Tibial nerve (tissue), 4 donors: ENCODE measurements around the gene MCOLN2. TPM values are rescaled to one million over a fixed set of nuclear protein-coding genes. Genes with fewer than 3 reads are reported as not detected.
"Not testable (repeated sequence)": the region's sequence is repeated elsewhere in the genome, so short reads cannot be mapped to it uniquely, and the experiment has no call there.

Experiments used
- DNase-seq, 2 donors: peaks; one replicate each; pipeline ENCODE4 v3.0.0-alpha.2; 2019; ENCODE audit warnings: low spot score in 2 of 2
- H3K27ac ChIP-seq, 4 donors: fragments of 200-600 bp; sonication (generic) in 3 of 4; one replicate each; pipeline ENCODE4 v1.5.1; 2017 to 2019; ENCODE audit warnings: mild to moderate bottlenecking in 1 of 4
- H3K27me3 ChIP-seq, 2 donors: fragments of 200-600 bp; sonication (generic) in 1 of 2; one replicate each; pipeline versions ENCODE4 v1.5.1 to v1.6.0; 2017 to 2019
- H3K36me3 ChIP-seq, 3 donors: fragments of 200-600 bp; sonication (generic); one replicate each; pipeline ENCODE4 v1.5.1; 2018 to 2019
- H3K4me1 ChIP-seq, 4 donors: fragments of 200-600 bp; sonication (generic) in 3 of 4; one replicate each; pipeline ENCODE4 v1.5.1; 2017 to 2019
- H3K4me3 ChIP-seq, 4 donors: fragments of 200-600 bp; sonication (generic) in 3 of 4; one replicate each; pipeline ENCODE4 v1.5.1; 2017 to 2019; ENCODE audit warnings: mild to moderate bottlenecking in 1 of 4, moderate library complexity in 1 of 4
- H3K9me3 ChIP-seq, 4 donors: fragments of 200-600 bp; sonication (generic) in 3 of 4; one replicate each; pipeline ENCODE4 v1.5.1; 2017 to 2019
- CTCF ChIP-seq, 5 experiments: fragments of 200-600 bp in 3 of 5; fragments of 450-650 bp in 2 of 5; sonication (generic) in 3 of 5; IDR thresholded peaks; one replicate each; pipeline ENCODE4 v1.5.1; 2016 to 2019; ENCODE audit warnings: antibody characterized with exemption in 5 of 5, mild to moderate bottlenecking in 3 of 5, moderate library complexity in 2 of 5
- EP300 ChIP-seq, 2 donors: sonication (generic); formaldehyde crosslinking; IDR thresholded peaks; one replicate each; pipeline ENCODE4 v1.6.1; 2017; ENCODE audit warnings: antibody characterized with exemption in 2 of 2, mild to moderate bottlenecking in 1 of 2
- POLR2A ChIP-seq, 2 donors: fragments of 450-650 bp; IDR thresholded peaks; one replicate each; pipeline ENCODE4 v1.6.1; 2017; ENCODE audit warnings: antibody characterized with exemption in 2 of 2, mild to moderate bottlenecking in 2 of 2, moderate library complexity in 2 of 2
- WGBS, 2 donors: methylation state at CpG; one replicate each; pipeline ENCODE4 v1.1.5; 2018; 5-methylcytosine and 5-hydroxymethylcytosine counted together
- total RNA-seq, 4 donors: library from RNA; depleted of rRNA; stranded (reverse); fragments of >200 nt; gene quantifications; one replicate each; pipeline ENCODE4 v1.1.0, GENCODE V29; 2016

The MCOLN2 gene
- total RNA-seq, 4 donors from 2014 or later: 8.2 to 12.2 (median 9.8) TPM

DNA sequence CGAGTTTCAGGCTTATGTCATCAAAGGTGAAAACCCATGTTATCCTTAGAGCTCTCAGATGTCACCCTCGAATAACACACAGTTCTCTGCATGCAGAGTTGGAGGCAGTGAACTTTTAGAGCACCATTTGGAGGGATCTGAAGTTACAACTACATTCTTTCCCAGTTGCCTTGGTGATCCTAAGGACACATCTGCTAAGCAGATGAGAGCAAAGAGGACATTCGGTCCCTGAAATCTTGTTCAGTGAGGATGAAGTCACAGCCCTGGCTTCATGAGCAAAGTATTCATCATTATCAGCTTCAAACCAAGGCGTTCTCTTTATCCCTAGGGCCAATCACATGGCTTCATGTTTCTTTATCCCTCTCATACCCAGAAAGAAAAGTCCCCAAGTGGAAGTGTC lies 23.1 kb upstream of the MCOLN2 start:
- Histone ChIP-seq H3K27ac (no peak overlapping the region), H3K4me3 (no peak overlapping the region), H3K9me3 (peaks cover 0 to 4% (median 0%) of the 10 kb centered on the region in 4 donors), H3K36me3 (no peaks in the 10 kb centered on the region), H3K4me1 (no peaks in the 10 kb centered on the region), H3K27me3 (no peaks in the 10 kb centered on the region)
- no peak for TF ChIP-seq POLR2A (IDR thresholded peaks at IDR 0.05)
- peak in 1 of 2 donors; percentile 39 for TF ChIP-seq EP300 (IDR thresholded peaks at IDR 0.05)
- WGBS, 2 donors: 56 to 58% methylated on average over 4 of the region's 4 CpGs
- DNase-seq: peak in 1 of 2 donors; percentile 41

DNA sequence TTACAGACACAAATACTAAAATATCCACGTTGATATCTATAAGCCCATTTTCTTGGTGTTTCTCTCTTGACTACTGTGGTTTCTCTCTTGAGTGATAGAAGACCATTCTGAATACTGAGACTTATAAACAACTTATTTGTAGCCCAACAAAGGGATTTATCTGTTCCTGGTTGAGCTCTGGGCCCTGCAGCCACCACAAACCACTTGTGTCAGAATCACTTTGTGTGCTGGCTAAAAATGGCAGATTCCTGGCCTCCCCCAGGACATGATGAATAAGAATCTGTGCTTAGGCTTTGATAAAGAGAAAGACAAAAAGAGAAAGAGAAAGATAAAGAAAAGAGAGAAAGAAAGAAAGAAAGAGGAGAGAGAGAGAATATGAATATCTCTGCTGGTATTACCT lies 18.9 kb upstream of the MCOLN2 start:
- H3K4me3 ChIP-seq: no peak overlapping the region
- no peak for TF ChIP-seq EP300 (IDR thresholded peaks at IDR 0.05)
- no peaks in the 10 kb centered on the region for H3K4me1 ChIP-seq
- WGBS, 2 donors: 85 to 93% methylated on average over 1 of the region's 1 CpG
- DNase-seq: no peak
- peaks cover 0 to 27% (median 0%) of the 10 kb centered on the region in 4 donors for H3K9me3 ChIP-seq
- H3K27ac ChIP-seq: no peak overlapping the region
- H3K36me3 ChIP-seq: no peaks in the 10 kb centered on the region
- H3K27me3 ChIP-seq: no peaks in the 10 kb centered on the region

GRCh38 chr1:85005641-85006040 lies 8.7 kb upstream of the MCOLN2 start:
- not testable (repeated sequence) for DNase-seq, H3K4me3 ChIP-seq
- 82 to 84% methylated on average over 1 of the region's 1 CpG for WGBS, 2 donors

GRCh38 chr1:85001742-85002141 lies 4.8 kb upstream of the MCOLN2 start:
- Histone ChIP-seq H3K9me3 (peaks cover 0 to 22% (median 3%) of the 10 kb centered on the region in 4 donors), H3K27me3 (peaks cover 0 to 30% of the 10 kb centered on the region in 2 donors), H3K4me1 (peaks cover 0 to 29% (median 13%) of the 10 kb centered on the region in 4 donors), H3K4me3 (no peak overlapping the region), H3K27ac (no peak overlapping the region), H3K36me3 (no peaks in the 10 kb centered on the region)
- no peak for DNase-seq
- no peak for TF ChIP-seq EP300 (IDR thresholded peaks at IDR 0.05)
- TF ChIP-seq POLR2A (IDR thresholded peaks at IDR 0.05): no peak
- TF ChIP-seq CTCF (IDR thresholded peaks at IDR 0.05): no peak

More at GRCh38 chr1:85005641-85006040, 8.7 kb upstream of the MCOLN2 start:
- not testable (repeated sequence) for H3K4me1 ChIP-seq, H3K27ac ChIP-seq, H3K36me3 ChIP-seq, H3K27me3 ChIP-seq
- H3K9me3 ChIP-seq: peaks cover 0 to 51% (median 3%) of the 10 kb centered on the region in 4 donors

DNA sequence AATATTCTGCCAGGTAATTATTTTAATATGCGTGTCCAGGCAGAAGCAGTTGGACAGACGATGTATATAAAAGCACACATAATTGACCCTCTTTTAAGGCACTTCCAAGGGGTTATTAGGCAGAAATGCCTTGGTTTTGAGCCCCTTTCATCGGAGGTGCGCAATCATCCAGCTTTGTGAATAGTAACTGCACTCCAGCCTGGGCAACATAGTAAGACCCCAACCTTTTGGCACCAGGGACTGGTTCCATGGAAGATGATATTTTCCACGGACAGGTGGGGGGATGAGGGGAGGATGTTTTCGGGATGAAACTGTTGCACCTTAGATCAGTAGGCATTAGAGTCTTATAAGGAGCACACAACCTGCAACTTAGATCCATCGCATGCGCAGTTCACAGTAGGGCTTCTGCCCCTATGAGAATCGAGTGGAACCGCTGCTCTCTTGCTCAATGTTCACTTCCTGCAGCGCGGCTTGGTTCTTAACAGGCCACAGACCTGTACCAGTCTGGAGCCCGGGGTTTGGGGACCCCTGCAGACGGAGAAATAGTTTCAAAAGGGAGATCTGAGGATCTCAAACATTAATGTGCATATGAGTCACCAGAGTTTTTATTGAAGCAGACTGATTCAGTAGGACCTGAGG lies 1.8 kb upstream of the MCOLN2 start:
- no peaks in the 10 kb centered on the region for H3K9me3 ChIP-seq
- H3K27me3 ChIP-seq: peaks cover 0 to 48% of the 10 kb centered on the region in 2 donors
- 45 to 48% methylated on average over 14 of the region's 14 CpGs for WGBS, 2 donors
- TF ChIP-seq POLR2A (IDR thresholded peaks at IDR 0.05): no peak
- no peak for TF ChIP-seq CTCF (IDR thresholded peaks at IDR 0.05)
- TF ChIP-seq EP300 (IDR thresholded peaks at IDR 0.05): no peak
- peaks cover 0 to 35% (median 16%) of the 10 kb centered on the region in 4 donors for H3K4me1 ChIP-seq
- H3K27ac ChIP-seq: peak overlapping the region in 1 of 4 donors; percentile 71
- no peak for DNase-seq
- no peaks in the 10 kb centered on the region for H3K36me3 ChIP-seq
- H3K4me3 ChIP-seq: peak overlapping the region; percentile 43 to 85 (median 74)

DNA sequence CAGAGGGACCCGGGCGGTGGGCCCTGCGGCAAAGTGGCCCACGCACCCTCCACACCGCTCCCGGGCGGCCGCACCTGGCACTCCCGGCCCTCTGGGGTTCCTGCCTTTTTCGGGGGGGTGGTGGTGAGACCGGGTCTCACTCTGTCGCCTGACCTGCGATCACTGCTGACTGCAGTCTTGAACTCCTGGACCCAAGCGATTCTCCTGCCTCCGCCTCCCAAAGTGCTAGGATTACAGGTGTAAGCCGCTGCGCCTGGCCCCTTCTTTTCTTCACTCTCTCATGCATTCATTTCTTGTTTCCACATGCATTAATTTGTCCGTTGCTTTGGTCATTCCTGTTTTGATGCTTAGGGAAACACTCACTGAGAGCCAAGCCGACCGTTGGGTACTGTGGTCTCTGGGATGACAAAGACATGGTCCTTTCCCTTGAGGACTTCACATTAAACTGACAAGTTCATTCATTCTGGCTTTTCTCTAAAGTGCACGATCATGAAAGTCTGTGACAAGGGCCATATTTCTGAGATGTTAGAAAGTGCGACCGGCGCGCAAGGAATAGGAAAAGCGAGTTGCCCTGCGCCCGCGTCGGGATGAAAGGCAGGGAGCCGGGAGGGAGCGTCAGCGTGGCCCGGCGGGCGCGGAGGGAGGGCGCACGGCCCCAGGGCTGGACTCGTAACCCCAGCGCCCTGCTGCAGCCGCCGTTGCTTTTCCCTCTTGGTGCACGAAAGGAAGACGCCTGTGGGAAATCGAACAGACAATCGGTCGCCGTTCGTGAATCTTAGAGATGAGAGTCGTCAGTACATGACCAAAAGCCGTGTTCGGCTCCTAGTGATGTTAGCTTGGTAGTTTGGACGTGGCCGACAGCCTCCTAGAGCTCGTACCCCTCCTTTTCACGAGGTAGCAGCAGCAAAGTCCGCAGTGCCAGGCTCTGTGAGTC lies 1.0 kb upstream of the MCOLN2 start:
- WGBS, 2 donors: 2 to 3% methylated on average over 47 to 52 of the region's 58 CpGs
- peak overlapping the region in 3 of 4 donors; percentile 68 to 77 (median 71) for H3K27ac ChIP-seq
- no peak for TF ChIP-seq POLR2A (IDR thresholded peaks at IDR 0.05)
- no peak for TF ChIP-seq EP300 (IDR thresholded peaks at IDR 0.05)
- TF ChIP-seq CTCF (IDR thresholded peaks at IDR 0.05): no peak

More for the DNA sequence above, 1.0 kb upstream of the MCOLN2 start:
- Histone ChIP-seq H3K36me3 (no peaks in the 10 kb centered on the region), H3K4me1 (peaks cover 0 to 35% (median 16%) of the 10 kb centered on the region in 4 donors), H3K4me3 (peak overlapping the region; percentile 43 to 85 (median 74)), H3K27me3 (peaks cover 0 to 48% of the 10 kb centered on the region in 2 donors), H3K9me3 (no peaks in the 10 kb centered on the region)
- DNase-seq: no peak
